G401 (cell line): ENCODE measurements around the gene R3HDML. TPM values are rescaled to one million over a fixed set of nuclear protein-coding genes. Genes with fewer than 3 reads are reported as not detected.

ENCODE experiments used
- DNase-seq: peaks from one replicate; pipeline ENCODE4 v3.0.0-alpha.2; 2015; ENCODE audit warnings: low spot score
- in situ Hi-C: cut with HindIII; loops from 2 replicates; pipeline ENCODE4 v1.10.0; 2016; ENCODE audit warnings: low sequenced_read_pairs, mixed read lengths
- total RNA-seq: library from RNA; depleted of rRNA; stranded (reverse); fragments of >200 nt; shearing (Covaris generic); gene quantifications from 2 replicates; pipeline ENCODE4 v1.2.3, GENCODE V29; 2014; rRNA removed

R3HDML gene
- total RNA-seq, 1 experiment from 2014 or later = not detected

- in situ Hi-C loops = loop anchor here (10.0 kb wide), 2 partner anchors 70 to 200 kb away; no protein-coding TSS in a partner anchor
- no peak for DNase-seq
These were observed 58.0 kb downstream of the R3HDML start for GRCh38 chr20:44394702-44395460.

DNA sequence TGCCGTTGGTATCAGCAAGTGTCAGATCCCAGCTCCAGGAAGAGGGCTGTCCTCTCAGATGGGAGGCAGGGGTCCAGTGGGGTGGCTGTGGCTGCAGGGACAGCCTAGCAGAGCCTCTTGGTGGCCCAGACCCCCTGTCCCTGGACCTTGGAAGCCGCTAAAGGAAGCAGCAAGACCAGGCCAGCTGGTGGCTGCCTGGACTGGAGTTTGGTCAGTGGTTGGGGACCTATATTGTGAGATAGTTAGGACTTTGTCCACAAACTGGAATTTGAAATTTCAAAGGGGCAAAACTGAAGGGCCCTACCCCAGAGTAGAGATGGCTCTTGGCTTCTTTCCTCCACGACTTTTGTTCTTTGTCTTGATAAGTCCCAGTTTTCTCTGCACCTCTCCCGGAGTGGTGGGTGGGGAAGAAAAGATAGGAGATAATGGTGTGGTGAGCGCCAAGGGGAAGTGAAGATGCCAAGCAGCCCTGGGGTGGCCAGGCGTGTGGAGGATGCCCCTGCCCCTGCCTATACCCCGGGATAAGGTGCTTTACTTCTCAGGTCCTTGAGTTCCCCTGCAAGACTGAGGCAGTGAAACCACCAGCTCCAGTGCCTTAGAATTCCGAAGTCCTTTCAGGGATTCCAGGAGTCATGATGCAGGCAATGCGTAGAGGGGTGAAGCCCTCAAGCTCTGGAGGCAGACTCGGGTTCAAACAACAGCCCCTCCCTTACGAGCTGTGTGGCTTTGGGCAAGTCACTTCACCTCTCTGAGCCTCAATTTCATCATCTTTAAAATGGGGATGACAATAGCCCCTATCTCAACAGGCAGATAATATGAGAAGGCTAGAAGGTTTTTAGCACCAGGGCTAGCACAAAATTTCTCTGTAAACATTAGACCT, 58.9 kb downstream of the R3HDML start:
- in situ Hi-C loops = loop anchor here (10.0 kb wide), 2 partner anchors 69 to 201 kb away; no protein-coding TSS in a partner anchor
- DNase-seq = no peak

DNA sequence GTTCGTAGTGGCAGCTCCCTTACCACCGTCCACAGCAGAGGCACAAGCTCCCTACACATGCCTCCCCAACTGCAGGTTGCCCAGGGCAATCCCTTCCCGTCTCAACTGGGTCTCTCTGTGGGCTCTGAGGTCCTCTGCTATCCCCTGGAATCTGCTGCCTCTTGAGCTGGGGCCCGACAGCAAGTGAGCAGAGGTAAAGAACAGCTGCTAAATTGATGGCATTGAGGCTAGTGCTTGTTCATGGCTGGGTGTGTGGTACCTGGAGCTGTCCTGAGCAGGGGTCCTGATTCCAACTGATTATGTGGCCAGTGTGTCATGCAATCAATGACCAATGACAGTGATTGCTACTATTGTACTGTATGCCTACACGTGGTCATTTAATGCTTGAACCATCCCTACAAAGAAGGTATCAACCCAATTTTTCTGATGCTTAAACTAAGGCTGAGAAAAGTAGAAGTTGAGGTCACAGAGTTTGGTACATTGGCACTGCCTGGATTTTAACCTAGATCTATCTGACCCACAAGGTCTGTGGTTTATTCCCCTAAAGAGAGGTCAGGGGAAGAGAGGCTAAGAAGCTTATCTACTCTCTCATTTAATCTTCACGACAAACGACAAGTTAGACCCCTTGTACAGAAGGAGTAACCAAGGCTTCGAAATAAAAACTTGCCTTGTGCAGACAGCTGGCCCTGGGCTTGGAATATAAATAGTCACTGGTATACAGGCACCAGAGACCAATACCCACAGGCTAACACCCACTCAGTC, 59.7 kb downstream of the R3HDML start:
- in situ Hi-C loops = loop anchor here (10.0 kb wide), 2 partner anchors 68 to 202 kb away; no protein-coding TSS in a partner anchor
- no peak for DNase-seq

- no peak for DNase-seq
- in situ Hi-C loops = loop anchor here (10.0 kb wide), 2 partner anchors 66 to 204 kb away; no protein-coding TSS in a partner anchor
These were observed 61.5 kb downstream of the R3HDML start for GRCh38 chr20:44398335-44398734.

GRCh38 chr20:44399446-44399845, 62.6 kb downstream of the R3HDML start:
- no peak for DNase-seq
- in situ Hi-C loops = loop anchor here (10.0 kb wide), 2 partner anchors 65 to 205 kb away; no protein-coding TSS in a partner anchor

GRCh38 chr20:44400671-44400969, 63.8 kb downstream of the R3HDML start:
- in situ Hi-C loops = no loop called here
- no peak for DNase-seq

Other genes starting within 250 kb of the R3HDML start
- 0.24 and 1.8 TPM in 2 replicates for gene JPH2, start 149.9 kb upstream of the R3HDML start, total RNA-seq
- gene OSER1, start 126.3 kb upstream of the R3HDML start, total RNA-seq = 39.2 and 39.8 TPM in 2 replicates
- gene GDAP1L1, start 89.7 kb upstream of the R3HDML start, total RNA-seq = not detected in 2 replicates
- gene FITM2, start 25.8 kb upstream of the R3HDML start, total RNA-seq = 2.5 and 4.3 TPM in 2 replicates
- 0.06 and 0.17 TPM in 2 replicates for gene HNF4A, start 18.7 kb downstream of the R3HDML start, total RNA-seq
- gene TTPAL, start 138.8 kb downstream of the R3HDML start, total RNA-seq = 4.5 and 6.1 TPM in 2 replicates
- 23.9 and 28.0 TPM in 2 replicates for gene SERINC3, start 185.0 kb downstream of the R3HDML start, total RNA-seq
- gene PKIG, start 245.5 kb downstream of the R3HDML start, total RNA-seq = 37.1 and 69.0 TPM in 2 replicates